ENCODE data around the gene CACNA1S. TPM values are rescaled to one million over a fixed set of nuclear protein-coding genes. Genes with fewer than 3 reads are reported as not detected.

The CACNA1S gene
- not detected in 2 replicates for total RNA-seq

GRCh38 chr1:201112173-201112731, at the start of gene CACNA1S:
Gene CACNA1S, minus strand, starts transcription at chr1:201112426. Its CDS starts 87 bp downstream, at chr1:201112339.
- intact Hi-C loops (cut with micrococcal nuclease), result no loop called here

GRCh38 chr1:201157949-201158348, 45.7 kb upstream of the CACNA1S start:
- intact Hi-C loops (cut with micrococcal nuclease), result no loop called here

GRCh38 chr1:201156819-201157218, 44.6 kb upstream of the CACNA1S start:
- intact Hi-C loops (cut with micrococcal nuclease), result no loop called here

- intact Hi-C loops (cut with micrococcal nuclease), result no loop called here
Measured at GRCh38 chr1:201156346-201156745, 44.1 kb upstream of the CACNA1S start.

- intact Hi-C loops (cut with micrococcal nuclease), result loop anchor here (2.0 kb wide), 1 partner anchor 535 kb away; the partner anchor contains the start of gene KIF14
Measured at GRCh38 chr1:201155354-201155753, 43.1 kb upstream of the CACNA1S start.

- intact Hi-C loops (cut with micrococcal nuclease), result loop anchor here (1.0 to 2.0 kb wide), 5 partner anchors 16 to 534 kb away; partner anchors contain the start of genes KIF14 and KIF21B
Measured at GRCh38 chr1:201154389-201155165, 42.4 kb upstream of the CACNA1S start, which contains the start of gene TMEM9. Gene TMEM9, minus strand, starts transcription at chr1:201154474. Its CDS starts 551 bp downstream, at chr1:201153923.

GRCh38 chr1:201153474-201154388, 41.5 kb upstream of the CACNA1S start:
- intact Hi-C loops (cut with micrococcal nuclease), result loop anchor here (1.0 to 2.0 kb wide), 5 partner anchors 17 to 533 kb away; partner anchors contain the start of genes KIF14 and KIF21B

GRCh38 chr1:201149400-201149799, 37.2 kb upstream of the CACNA1S start:
- intact Hi-C loops (cut with micrococcal nuclease), result loop anchor here (1.0 kb wide), 1 partner anchor 74 kb away; no protein-coding TSS in a partner anchor

- intact Hi-C loops (cut with micrococcal nuclease), result no loop called here
Measured at GRCh38 chr1:201147396-201148015, 35.3 kb upstream of the CACNA1S start.

GRCh38 chr1:201146626-201147390, 34.6 kb upstream of the CACNA1S start:
- intact Hi-C loops (cut with micrococcal nuclease), result no loop called here

GRCh38 chr1:201145816-201146215, 33.6 kb upstream of the CACNA1S start:
- intact Hi-C loops (cut with micrococcal nuclease), result no loop called here

GRCh38 chr1:201145132-201145531, 32.9 kb upstream of the CACNA1S start:
- intact Hi-C loops (cut with micrococcal nuclease), result no loop called here

GRCh38 chr1:201144701-201145100, 32.5 kb upstream of the CACNA1S start:
- intact Hi-C loops (cut with micrococcal nuclease), result no loop called here

GRCh38 chr1:201143726-201144635, 31.8 kb upstream of the CACNA1S start:
- intact Hi-C loops (cut with micrococcal nuclease), result no loop called here

- intact Hi-C loops (cut with micrococcal nuclease), result no loop called here
Measured at GRCh38 chr1:201142849-201143725, 30.9 kb upstream of the CACNA1S start.

GRCh38 chr1:201142011-201142848, 30.0 kb upstream of the CACNA1S start:
- intact Hi-C loops (cut with micrococcal nuclease), result no loop called here

GRCh38 chr1:201141418-201141817, 29.2 kb upstream of the CACNA1S start:
- intact Hi-C loops (cut with micrococcal nuclease), result no loop called here

Data from T-helper 2 cell treated with Interferon-gamma antibody and Interleukin-4, amounts not matched to agents 100 ng/mL and 5 ng/mL, for 36 hours (primary cell).